ENCODE data around the gene SOX1.

SOX1 gene

GRCh38 chr13:112067116-112067741 is at the start of gene SOX1:
SOX1 (plus strand) TSS chr13:112067149; CDS start chr13:112067659, 510 bp downstream.
- no peak for DNase-seq

GRCh38 chr13:112024577-112024976 is 42.4 kb upstream of the SOX1 start:
- DNase-seq, result no peak

GRCh38 chr13:112027250-112027649 is 39.7 kb upstream of the SOX1 start:
- DNase-seq, result no peak

GRCh38 chr13:112028481-112028880 is 38.5 kb upstream of the SOX1 start:
- no peak for DNase-seq

GRCh38 chr13:112029143-112029542 is 37.8 kb upstream of the SOX1 start:
- DNase-seq, result no peak

GRCh38 chr13:112032186-112032993 is 34.6 kb upstream of the SOX1 start:
- no peak for DNase-seq

- no peak for DNase-seq
These were observed 32.7 kb upstream of the SOX1 start for GRCh38 chr13:112034231-112034630.

GRCh38 chr13:112034846-112035245 is 32.1 kb upstream of the SOX1 start:
- no peak for DNase-seq

- no peak for DNase-seq
These were observed 24.5 kb upstream of the SOX1 start for GRCh38 chr13:112042496-112042895.

- no peak for DNase-seq
These were observed 14.7 kb upstream of the SOX1 start for GRCh38 chr13:112052213-112052612.

GRCh38 chr13:112053167-112053743 is 13.7 kb upstream of the SOX1 start:
- DNase-seq, result no peak

GRCh38 chr13:112053744-112054615 is 13.0 kb upstream of the SOX1 start:
- DNase-seq, result no peak

GRCh38 chr13:112054616-112055015 is 12.3 kb upstream of the SOX1 start:
- DNase-seq, result no peak

- DNase-seq, result no peak
These were observed 11.7 kb upstream of the SOX1 start for GRCh38 chr13:112055036-112055914.

GRCh38 chr13:112055915-112056269 is 11.1 kb upstream of the SOX1 start:
- DNase-seq, result no peak

GRCh38 chr13:112056284-112056727 is 10.6 kb upstream of the SOX1 start:
- DNase-seq, result no peak

- no peak for DNase-seq
These were observed 10.1 kb upstream of the SOX1 start for GRCh38 chr13:112056739-112057438.

GRCh38 chr13:112057439-112057735 is 9.6 kb upstream of the SOX1 start:
- no peak for DNase-seq

GRCh38 chr13:112057736-112058518 is 9.0 kb upstream of the SOX1 start:
- no peak for DNase-seq

GRCh38 chr13:112058519-112058873 is 8.5 kb upstream of the SOX1 start:
- no peak for DNase-seq

- no peak for DNase-seq
These were observed 8.0 kb upstream of the SOX1 start for GRCh38 chr13:112058941-112059340.
